Neural cell (in vitro differentiated cells): ENCODE results near the gene PPP4R3B.

Experiments used
- POLR2AphosphoS5 ChIP-seq: IDR thresholded peaks from 2 replicates; pipeline ENCODE4 v1.6.1; 2012
- RAD21 ChIP-seq: fragments of 450-650 bp; conservative IDR thresholded peaks from 2 replicates; pipeline ENCODE4 v1.6.1; 2014; ENCODE audit warnings: antibody characterized with exemption, mild to moderate bottlenecking, moderate library complexity
- TF ChIP-seq, protein P1 (sequence below): fragments of 450-650 bp; IDR thresholded peaks from 2 replicates; pipeline ENCODE4 v1.5.1; 2014; ENCODE audit warnings: antibody characterized with exemption, mild to moderate bottlenecking, moderate library complexity; ENCODE audit not compliant: poor library complexity, severe bottlenecking

GRCh38 chr2:55590810-55591440 lies 26.5 kb downstream of the PPP4R3B start:
- TF ChIP-seq, protein P1, sequence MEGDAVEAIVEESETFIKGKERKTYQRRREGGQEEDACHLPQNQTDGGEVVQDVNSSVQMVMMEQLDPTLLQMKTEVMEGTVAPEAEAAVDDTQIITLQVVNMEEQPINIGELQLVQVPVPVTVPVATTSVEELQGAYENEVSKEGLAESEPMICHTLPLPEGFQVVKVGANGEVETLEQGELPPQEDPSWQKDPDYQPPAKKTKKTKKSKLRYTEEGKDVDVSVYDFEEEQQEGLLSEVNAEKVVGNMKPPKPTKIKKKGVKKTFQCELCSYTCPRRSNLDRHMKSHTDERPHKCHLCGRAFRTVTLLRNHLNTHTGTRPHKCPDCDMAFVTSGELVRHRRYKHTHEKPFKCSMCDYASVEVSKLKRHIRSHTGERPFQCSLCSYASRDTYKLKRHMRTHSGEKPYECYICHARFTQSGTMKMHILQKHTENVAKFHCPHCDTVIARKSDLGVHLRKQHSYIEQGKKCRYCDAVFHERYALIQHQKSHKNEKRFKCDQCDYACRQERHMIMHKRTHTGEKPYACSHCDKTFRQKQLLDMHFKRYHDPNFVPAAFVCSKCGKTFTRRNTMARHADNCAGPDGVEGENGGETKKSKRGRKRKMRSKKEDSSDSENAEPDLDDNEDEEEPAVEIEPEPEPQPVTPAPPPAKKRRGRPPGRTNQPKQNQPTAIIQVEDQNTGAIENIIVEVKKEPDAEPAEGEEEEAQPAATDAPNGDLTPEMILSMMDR = no peak
- TF ChIP-seq RAD21 (no peak), POLR2AphosphoS5 (no peak)
